PFSK-1 (cell line): ENCODE data around the gene GRID1.

Experiments used
- POLR2AphosphoS5 ChIP-seq: IDR thresholded peaks from 2 replicates; pipeline ENCODE4 v1.6.1; 2012; ENCODE audit warnings: low read depth, mild to moderate bottlenecking, control low read depth, low read length, moderate library complexity
- TAF1 ChIP-seq: IDR thresholded peaks from 2 replicates; pipeline ENCODE4 v1.6.1; 2012; ENCODE audit warnings: low read length, control low read depth, borderline replicate concordance; ENCODE audit not compliant: insufficient read depth
- TF ChIP-seq, protein P1 (sequence below), 2 experiments: IDR thresholded peaks; 2 replicates each; pipeline versions ENCODE4 v1.6.1 to v1.8.0; 2011 to 2012; ENCODE audit warnings: low read depth in 2 of 2, low read length in 2 of 2, control low read depth in 1 of 2, inconsistent platforms in 1 of 2, mild to moderate bottlenecking in 1 of 2, moderate library complexity in 1 of 2; ENCODE audit not compliant: insufficient read depth in 1 of 2

- TF ChIP-seq, protein P1, sequence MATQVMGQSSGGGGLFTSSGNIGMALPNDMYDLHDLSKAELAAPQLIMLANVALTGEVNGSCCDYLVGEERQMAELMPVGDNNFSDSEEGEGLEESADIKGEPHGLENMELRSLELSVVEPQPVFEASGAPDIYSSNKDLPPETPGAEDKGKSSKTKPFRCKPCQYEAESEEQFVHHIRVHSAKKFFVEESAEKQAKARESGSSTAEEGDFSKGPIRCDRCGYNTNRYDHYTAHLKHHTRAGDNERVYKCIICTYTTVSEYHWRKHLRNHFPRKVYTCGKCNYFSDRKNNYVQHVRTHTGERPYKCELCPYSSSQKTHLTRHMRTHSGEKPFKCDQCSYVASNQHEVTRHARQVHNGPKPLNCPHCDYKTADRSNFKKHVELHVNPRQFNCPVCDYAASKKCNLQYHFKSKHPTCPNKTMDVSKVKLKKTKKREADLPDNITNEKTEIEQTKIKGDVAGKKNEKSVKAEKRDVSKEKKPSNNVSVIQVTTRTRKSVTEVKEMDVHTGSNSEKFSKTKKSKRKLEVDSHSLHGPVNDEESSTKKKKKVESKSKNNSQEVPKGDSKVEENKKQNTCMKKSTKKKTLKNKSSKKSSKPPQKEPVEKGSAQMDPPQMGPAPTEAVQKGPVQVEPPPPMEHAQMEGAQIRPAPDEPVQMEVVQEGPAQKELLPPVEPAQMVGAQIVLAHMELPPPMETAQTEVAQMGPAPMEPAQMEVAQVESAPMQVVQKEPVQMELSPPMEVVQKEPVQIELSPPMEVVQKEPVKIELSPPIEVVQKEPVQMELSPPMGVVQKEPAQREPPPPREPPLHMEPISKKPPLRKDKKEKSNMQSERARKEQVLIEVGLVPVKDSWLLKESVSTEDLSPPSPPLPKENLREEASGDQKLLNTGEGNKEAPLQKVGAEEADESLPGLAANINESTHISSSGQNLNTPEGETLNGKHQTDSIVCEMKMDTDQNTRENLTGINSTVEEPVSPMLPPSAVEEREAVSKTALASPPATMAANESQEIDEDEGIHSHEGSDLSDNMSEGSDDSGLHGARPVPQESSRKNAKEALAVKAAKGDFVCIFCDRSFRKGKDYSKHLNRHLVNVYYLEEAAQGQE (IDR thresholded peaks at IDR 0.05; ENCODE audit: insufficient read depth in 1 of 2, low read depth in 2 of 2, low read length in 2 of 2) = no peak
- no peak for TF ChIP-seq POLR2AphosphoS5
- TF ChIP-seq TAF1 = no peak
These were observed 339.2 kb downstream of the GRID1 start for GRCh38 chr10:86027346-86027745.
